Measurements from ENCODE around the gene CAMKV.
A peak's percentile ranks its signal among the peaks of the same experiment; 100 is the strongest.
"Not testable (repeated sequence)": the region's sequence is repeated elsewhere in the genome, so short reads cannot be mapped to it uniquely, and the experiment has no call there.

CAMKV gene

GRCh38 chr3:49869525-49870126 lies at the start of gene CAMKV:
TSS of gene CAMKV (minus strand) at chr3:49869906. CDS start at chr3:49862388, 7,518 bp downstream.
- DNase-seq: peak; percentile 13

GRCh38 chr3:49917806-49918590 lies 48.3 kb upstream of the CAMKV start:
- not testable (repeated sequence) for DNase-seq

GRCh38 chr3:49916686-49917085 lies 47.0 kb upstream of the CAMKV start:
- DNase-seq: no peak

- no peak for DNase-seq
Measured at GRCh38 chr3:49914906-49915305, 45.2 kb upstream of the CAMKV start.

- no peak for DNase-seq
Measured at GRCh38 chr3:49912881-49913281, 43.2 kb upstream of the CAMKV start.

GRCh38 chr3:49911611-49912010 lies 41.9 kb upstream of the CAMKV start:
- no peak for DNase-seq

- no peak for DNase-seq
Measured at GRCh38 chr3:49911124-49911420, 41.4 kb upstream of the CAMKV start.

GRCh38 chr3:49910409-49911123 lies 40.9 kb upstream of the CAMKV start:
- DNase-seq: no peak

- no peak for DNase-seq
Measured at GRCh38 chr3:49908373-49909199, 38.9 kb upstream of the CAMKV start.

GRCh38 chr3:49906073-49906743 lies 36.5 kb upstream of the CAMKV start:
- DNase-seq: peak; percentile 35

- not testable (repeated sequence) for DNase-seq
Measured at GRCh38 chr3:49904448-49904847, 34.7 kb upstream of the CAMKV start.

GRCh38 chr3:49903451-49904424 lies 34.0 kb upstream of the CAMKV start, which contains the start of gene MST1R:
TSS of gene MST1R (minus strand) at chr3:49903873. CDS start at chr3:49903609, 264 bp downstream.
- DNase-seq: peak; percentile 81

GRCh38 chr3:49902511-49903345 lies 33.0 kb upstream of the CAMKV start:
- DNase-seq: no peak

- DNase-seq: no peak
Measured at GRCh38 chr3:49901366-49902339, 31.9 kb upstream of the CAMKV start.

- DNase-seq: no peak
Measured at GRCh38 chr3:49900491-49901153, 30.9 kb upstream of the CAMKV start.

GRCh38 chr3:49899815-49900214 lies 30.1 kb upstream of the CAMKV start:
- no peak for DNase-seq

GRCh38 chr3:49898991-49899390 lies 29.3 kb upstream of the CAMKV start:
- no peak for DNase-seq

GRCh38 chr3:49896345-49896744 lies 26.6 kb upstream of the CAMKV start:
- no peak for DNase-seq

Data from CD4-positive, alpha-beta T cell treated with Interferon gamma for 1 hour (primary cell).